Measurements from ENCODE around the gene EML6.

Gene EML6

GRCh38 chr2:54924121-54924520 lies 200.7 kb downstream of the EML6 start:
- no peak for TF ChIP-seq CTCF (conservative IDR thresholded peaks at IDR 0.05; ENCODE audit: control insufficient read depth, insufficient read depth, low read depth, low read length)
- DNase-seq (ENCODE audit: low read depth), result no peak

GRCh38 chr2:54925022-54925421 lies 201.6 kb downstream of the EML6 start:
- TF ChIP-seq CTCF (conservative IDR thresholded peaks at IDR 0.05; ENCODE audit: control insufficient read depth, insufficient read depth, low read depth, low read length), result no peak
- DNase-seq (ENCODE audit: low read depth), result no peak
- no peak overlapping the region for H3K4me3 ChIP-seq (ENCODE audit: control insufficient read depth, low read depth, low read length)

More at GRCh38 chr2:54924121-54924520, 200.7 kb downstream of the EML6 start:
- no peak overlapping the region for H3K4me3 ChIP-seq (ENCODE audit: control insufficient read depth, low read depth, low read length)

GRCh38 chr2:54927085-54927750 lies 203.8 kb downstream of the EML6 start:
- no peak for TF ChIP-seq CTCF (conservative IDR thresholded peaks at IDR 0.05; ENCODE audit: control insufficient read depth, insufficient read depth, low read depth, low read length)
- no peak overlapping the region for H3K4me3 ChIP-seq (ENCODE audit: control insufficient read depth, low read depth, low read length)
- no peak for DNase-seq (ENCODE audit: low read depth)

- no peak for TF ChIP-seq CTCF (conservative IDR thresholded peaks at IDR 0.05; ENCODE audit: control insufficient read depth, insufficient read depth, low read depth, low read length)
- no peak for DNase-seq (ENCODE audit: low read depth)
- no peak overlapping the region for H3K4me3 ChIP-seq (ENCODE audit: control insufficient read depth, low read depth, low read length)
Measured at GRCh38 chr2:54927751-54928615, 204.5 kb downstream of the EML6 start.

- DNase-seq (ENCODE audit: low read depth), result no peak
- TF ChIP-seq CTCF (conservative IDR thresholded peaks at IDR 0.05; ENCODE audit: control insufficient read depth, insufficient read depth, low read depth, low read length), result no peak
- H3K4me3 ChIP-seq (ENCODE audit: control insufficient read depth, low read depth, low read length), result no peak overlapping the region
Measured at GRCh38 chr2:54928719-54929118, 205.3 kb downstream of the EML6 start.

GRCh38 chr2:54931473-54931872 lies 208.0 kb downstream of the EML6 start:
- DNase-seq (ENCODE audit: low read depth), result no peak
- no peak for TF ChIP-seq CTCF (conservative IDR thresholded peaks at IDR 0.05; ENCODE audit: control insufficient read depth, insufficient read depth, low read depth, low read length)
- H3K4me3 ChIP-seq (ENCODE audit: control insufficient read depth, low read depth, low read length), result no peak overlapping the region

All from fibroblast of mammary gland (primary cell).